ENCODE results near the gene PTPRD.
"Not testable (repeated sequence)": the region's sequence is repeated elsewhere in the genome, so short reads cannot be mapped to it uniquely, and the experiment has no call there.

The PTPRD gene

GRCh38 chr9:10449201-10449617 lies 163.6 kb downstream of the PTPRD start:
- DNase-seq (ENCODE audit: low spot score): not testable (repeated sequence)

GRCh38 chr9:10447036-10447435 lies 165.8 kb downstream of the PTPRD start:
- no peak for DNase-seq (ENCODE audit: low spot score)

GRCh38 chr9:10443868-10444204 lies 169.0 kb downstream of the PTPRD start:
- no peak for DNase-seq (ENCODE audit: low spot score)

GRCh38 chr9:10443181-10443867 lies 169.5 kb downstream of the PTPRD start:
- no peak for DNase-seq (ENCODE audit: low spot score)

GRCh38 chr9:10438955-10439354 lies 173.8 kb downstream of the PTPRD start:
- no peak for DNase-seq (ENCODE audit: low spot score)

GRCh38 chr9:10436756-10437155 lies 176.0 kb downstream of the PTPRD start:
- no peak for DNase-seq (ENCODE audit: low spot score)

GRCh38 chr9:10434412-10434811 lies 178.4 kb downstream of the PTPRD start:
- no peak for DNase-seq (ENCODE audit: low spot score)

- no peak for DNase-seq (ENCODE audit: low spot score)
Measured at GRCh38 chr9:10411272-10411671, 201.5 kb downstream of the PTPRD start.

GRCh38 chr9:10403283-10403682 lies 209.5 kb downstream of the PTPRD start:
- no peak for DNase-seq (ENCODE audit: low spot score)

- DNase-seq (ENCODE audit: low spot score): no peak
Measured at GRCh38 chr9:10396615-10397014, 216.2 kb downstream of the PTPRD start.

- no peak for DNase-seq (ENCODE audit: low spot score)
Measured at GRCh38 chr9:10387282-10387681, 225.5 kb downstream of the PTPRD start.

- no peak for DNase-seq (ENCODE audit: low spot score)
Measured at GRCh38 chr9:10371824-10372223, 241.0 kb downstream of the PTPRD start.

- no peak for DNase-seq (ENCODE audit: low spot score)
Measured at GRCh38 chr9:10366171-10366779, 246.5 kb downstream of the PTPRD start.

GRCh38 chr9:10354591-10354990 lies 258.2 kb downstream of the PTPRD start:
- no peak for DNase-seq (ENCODE audit: low spot score)

GRCh38 chr9:10345621-10346020 lies 267.2 kb downstream of the PTPRD start:
- not testable (repeated sequence) for DNase-seq (ENCODE audit: low spot score)

GRCh38 chr9:10341057-10341456 lies 271.7 kb downstream of the PTPRD start:
- no peak for DNase-seq (ENCODE audit: low spot score)

- no peak for DNase-seq (ENCODE audit: low spot score)
Measured at GRCh38 chr9:10339152-10339551, 273.6 kb downstream of the PTPRD start.

GRCh38 chr9:10331157-10331556 lies 281.6 kb downstream of the PTPRD start:
- no peak for DNase-seq (ENCODE audit: low spot score)

- DNase-seq (ENCODE audit: low spot score): no peak
Measured at GRCh38 chr9:10282084-10282483, 330.7 kb downstream of the PTPRD start.

GRCh38 chr9:10274988-10275387 lies 337.8 kb downstream of the PTPRD start:
- DNase-seq (ENCODE audit: low spot score): no peak

GRCh38 chr9:10274175-10274574 lies 338.6 kb downstream of the PTPRD start:
- DNase-seq (ENCODE audit: low spot score): no peak

GRCh38 chr9:10272830-10273229 lies 340.0 kb downstream of the PTPRD start:
- DNase-seq (ENCODE audit: low spot score): no peak

GRCh38 chr9:10268531-10269485 lies 344.0 kb downstream of the PTPRD start:
- DNase-seq (ENCODE audit: low spot score): no peak
